ENCODE measurements around the gene THAP2. TPM values are rescaled to one million over a fixed set of nuclear protein-coding genes. Genes with fewer than 3 reads are reported as not detected.
"Not testable (repeated sequence)": the region's sequence is repeated elsewhere in the genome, so short reads cannot be mapped to it uniquely, and the experiment has no call there.

THAP2 gene
- total RNA-seq, 1 donor from 2014 or later = 5.9 TPM

GRCh38 chr12:71693126-71693525 lies 29.0 kb downstream of the THAP2 start:
- Mint-ChIP-seq H3K4me3 (no peak overlapping the region), H3K9me3 (no peaks in the 10 kb centered on the region), H3K27ac (no peak overlapping the region), H3K27me3 (ENCODE audit: insufficient read depth) (no peaks in the 10 kb centered on the region), H3K36me3 (ENCODE audit: low read depth) (peaks cover 5% of the 10 kb centered on the region), H3K4me1 (ENCODE audit: low read depth) (peaks cover 16% of the 10 kb centered on the region)
- DNase-seq (ENCODE audit: low spot score) = no peak
- intact Hi-C loops (cut with micrococcal nuclease) = no loop called here

- H3K27me3 Mint-ChIP-seq (ENCODE audit: insufficient read depth); DNase-seq (ENCODE audit: low spot score); intact Hi-C loops (cut with micrococcal nuclease); H3K9me3 Mint-ChIP-seq; H3K36me3 Mint-ChIP-seq (ENCODE audit: low read depth); H3K27ac Mint-ChIP-seq; H3K4me3 Mint-ChIP-seq: not testable (repeated sequence)
- peaks cover 16% of the 10 kb centered on the region for H3K4me1 Mint-ChIP-seq (ENCODE audit: low read depth)
Measured at GRCh38 chr12:71693651-71694050, 29.6 kb downstream of the THAP2 start.

GRCh38 chr12:71694099-71694820 lies 30.2 kb downstream of the THAP2 start:
- Mint-ChIP-seq H3K27me3 (ENCODE audit: insufficient read depth) (no peaks in the 10 kb centered on the region), H3K4me3 (no peak overlapping the region), H3K27ac (no peak overlapping the region), H3K9me3 (no peaks in the 10 kb centered on the region), H3K4me1 (ENCODE audit: low read depth) (peaks cover 16% of the 10 kb centered on the region), H3K36me3 (ENCODE audit: low read depth) (peaks cover 10% of the 10 kb centered on the region)
- no peak for DNase-seq (ENCODE audit: low spot score)
- intact Hi-C loops (cut with micrococcal nuclease) = no loop called here

- Mint-ChIP-seq H3K36me3 (ENCODE audit: low read depth) (peaks cover 16% of the 10 kb centered on the region), H3K4me1 (ENCODE audit: low read depth) (peaks cover 16% of the 10 kb centered on the region), H3K27ac (no peak overlapping the region), H3K4me3 (no peak overlapping the region), H3K9me3 (no peaks in the 10 kb centered on the region), H3K27me3 (ENCODE audit: insufficient read depth) (no peaks in the 10 kb centered on the region)
- DNase-seq (ENCODE audit: low spot score) = no peak
- intact Hi-C loops (cut with micrococcal nuclease) = no loop called here
Measured at GRCh38 chr12:71695782-71696181, 31.7 kb downstream of the THAP2 start.

GRCh38 chr12:71702181-71702580 lies 38.1 kb downstream of the THAP2 start:
- intact Hi-C loops (cut with micrococcal nuclease); H3K27ac Mint-ChIP-seq; DNase-seq (ENCODE audit: low spot score); H3K4me1 Mint-ChIP-seq (ENCODE audit: low read depth); H3K9me3 Mint-ChIP-seq; H3K4me3 Mint-ChIP-seq; H3K27me3 Mint-ChIP-seq (ENCODE audit: insufficient read depth): not testable (repeated sequence)
- H3K36me3 Mint-ChIP-seq (ENCODE audit: low read depth) = peaks cover 14% of the 10 kb centered on the region

GRCh38 chr12:71702590-71702989 lies 38.5 kb downstream of the THAP2 start:
- intact Hi-C loops (cut with micrococcal nuclease) = no loop called here
- DNase-seq (ENCODE audit: low spot score) = no peak
- Mint-ChIP-seq H3K27ac (no peak overlapping the region), H3K27me3 (ENCODE audit: insufficient read depth) (no peaks in the 10 kb centered on the region), H3K36me3 (ENCODE audit: low read depth) (peaks cover 14% of the 10 kb centered on the region), H3K4me1 (ENCODE audit: low read depth) (peaks cover 1% of the 10 kb centered on the region), H3K9me3 (no peaks in the 10 kb centered on the region), H3K4me3 (no peak overlapping the region)

GRCh38 chr12:71703206-71703605 lies 39.1 kb downstream of the THAP2 start:
- H3K4me3 Mint-ChIP-seq = no peak overlapping the region
- intact Hi-C loops (cut with micrococcal nuclease) = no loop called here
- no peak overlapping the region for H3K27ac Mint-ChIP-seq
- H3K27me3 Mint-ChIP-seq (ENCODE audit: insufficient read depth) = no peaks in the 10 kb centered on the region
- no peaks in the 10 kb centered on the region for H3K9me3 Mint-ChIP-seq
- H3K36me3 Mint-ChIP-seq (ENCODE audit: low read depth) = peaks cover 13% of the 10 kb centered on the region
- DNase-seq (ENCODE audit: low spot score) = no peak
- H3K4me1 Mint-ChIP-seq (ENCODE audit: low read depth) = peaks cover 8% of the 10 kb centered on the region

GRCh38 chr12:71704920-71705319 lies 40.8 kb downstream of the THAP2 start:
- Mint-ChIP-seq H3K4me3 (no peak overlapping the region), H3K27me3 (ENCODE audit: insufficient read depth) (no peaks in the 10 kb centered on the region), H3K36me3 (ENCODE audit: low read depth) (peaks cover 3% of the 10 kb centered on the region), H3K27ac (no peak overlapping the region), H3K9me3 (no peaks in the 10 kb centered on the region), H3K4me1 (ENCODE audit: low read depth) (peaks cover 10% of the 10 kb centered on the region)
- intact Hi-C loops (cut with micrococcal nuclease) = no loop called here
- DNase-seq (ENCODE audit: low spot score) = no peak

GRCh38 chr12:71708658-71709057 lies 44.6 kb downstream of the THAP2 start:
- peaks cover 1% of the 10 kb centered on the region for H3K36me3 Mint-ChIP-seq (ENCODE audit: low read depth)
- peaks cover 6% of the 10 kb centered on the region for H3K27me3 Mint-ChIP-seq (ENCODE audit: insufficient read depth)
- no peak for DNase-seq (ENCODE audit: low spot score)
- intact Hi-C loops (cut with micrococcal nuclease) = no loop called here
- H3K27ac Mint-ChIP-seq = no peak overlapping the region
- H3K4me1 Mint-ChIP-seq (ENCODE audit: low read depth) = peaks cover 10% of the 10 kb centered on the region
- H3K4me3 Mint-ChIP-seq = no peak overlapping the region
- H3K9me3 Mint-ChIP-seq = peaks cover 25% of the 10 kb centered on the region

GRCh38 chr12:71710276-71711125 lies 46.4 kb downstream of the THAP2 start:
- Mint-ChIP-seq H3K36me3 (ENCODE audit: low read depth) (no peaks in the 10 kb centered on the region), H3K9me3 (peaks cover 30% of the 10 kb centered on the region), H3K4me3 (no peak overlapping the region), H3K4me1 (ENCODE audit: low read depth) (peaks cover 10% of the 10 kb centered on the region), H3K27me3 (ENCODE audit: insufficient read depth) (peaks cover 9% of the 10 kb centered on the region), H3K27ac (no peak overlapping the region)
- no peak for DNase-seq (ENCODE audit: low spot score)
- intact Hi-C loops (cut with micrococcal nuclease) = no loop called here

GRCh38 chr12:71718611-71719010 lies 54.5 kb downstream of the THAP2 start:
- Mint-ChIP-seq H3K27me3 (ENCODE audit: insufficient read depth) (peaks cover 17% of the 10 kb centered on the region), H3K9me3 (peaks cover 11% of the 10 kb centered on the region)

GRCh38 chr12:71719647-71720370 lies 55.7 kb downstream of the THAP2 start:
- H3K4me3 Mint-ChIP-seq = no peak overlapping the region
- DNase-seq (ENCODE audit: low spot score) = no peak
- peaks cover 1% of the 10 kb centered on the region for H3K36me3 Mint-ChIP-seq (ENCODE audit: low read depth)
- no peak overlapping the region for H3K27ac Mint-ChIP-seq
- no peaks in the 10 kb centered on the region for H3K4me1 Mint-ChIP-seq (ENCODE audit: low read depth)
- H3K9me3 Mint-ChIP-seq = peaks cover 6% of the 10 kb centered on the region
- intact Hi-C loops (cut with micrococcal nuclease) = no loop called here
- H3K27me3 Mint-ChIP-seq (ENCODE audit: insufficient read depth) = peaks cover 14% of the 10 kb centered on the region

More at GRCh38 chr12:71718611-71719010, 54.5 kb downstream of the THAP2 start:
- Mint-ChIP-seq H3K4me1 (ENCODE audit: low read depth) (no peaks in the 10 kb centered on the region), H3K27ac (no peak overlapping the region), H3K4me3 (no peak overlapping the region), H3K36me3 (ENCODE audit: low read depth) (peaks cover 1% of the 10 kb centered on the region)
- intact Hi-C loops (cut with micrococcal nuclease) = no loop called here
- no peak for DNase-seq (ENCODE audit: low spot score)
